GM04503 (cell line): ENCODE results near the gene C6orf89.

Experiments
- DNase-seq: peaks from one replicate; pipeline ENCODE4 v3.0.0-alpha.2; 2012; ENCODE audit warnings: low read depth

Gene C6orf89

GRCh38 chr6:36852481-36853147, 33.1 kb upstream of the C6orf89 start:
- peak; percentile 34 for DNase-seq

DNA sequence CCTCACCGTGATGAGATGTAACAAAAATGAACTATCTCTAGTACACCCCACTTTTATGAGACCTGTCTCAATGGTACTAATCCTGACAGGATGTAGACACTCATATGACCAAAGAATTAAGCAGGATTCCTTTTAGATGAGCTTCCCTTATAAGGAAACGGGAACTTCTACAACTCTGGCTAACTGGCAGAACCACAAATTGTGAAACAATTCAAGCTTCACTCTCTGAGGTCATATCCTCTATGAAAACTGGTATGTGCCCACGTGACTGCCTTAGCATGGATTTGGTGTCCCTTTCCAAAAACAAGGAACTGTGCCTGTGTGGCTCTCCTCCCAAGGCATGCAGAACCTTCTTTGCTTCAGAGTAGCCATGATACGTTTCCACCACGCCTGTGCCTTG, 32.4 kb upstream of the C6orf89 start:
- DNase-seq = peak; percentile 91

GRCh38 chr6:36855750-36856149, 30.0 kb upstream of the C6orf89 start:
- DNase-seq = no peak

DNA sequence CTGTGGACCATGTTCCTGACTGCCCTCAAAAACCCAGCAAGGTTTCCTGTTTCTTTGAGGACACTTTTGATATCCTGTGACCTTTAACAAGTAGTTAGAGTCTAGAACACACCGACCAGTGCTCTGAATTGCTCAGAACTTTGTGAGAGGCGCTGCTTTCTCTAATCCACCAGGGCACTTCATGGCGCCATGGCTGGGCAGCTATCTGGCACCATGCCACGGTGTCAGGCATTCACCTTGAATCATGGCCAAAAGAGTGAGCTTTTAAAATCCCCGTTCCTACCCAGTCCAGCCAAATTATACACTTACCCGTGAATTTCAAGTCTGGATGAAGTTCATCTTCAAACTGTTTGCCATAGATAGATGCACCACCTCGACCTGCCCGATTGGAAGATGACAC, 29.5 kb upstream of the C6orf89 start:
- no peak for DNase-seq

- no peak for DNase-seq
Measured at GRCh38 chr6:36857325-36857724, 28.4 kb upstream of the C6orf89 start.

DNA sequence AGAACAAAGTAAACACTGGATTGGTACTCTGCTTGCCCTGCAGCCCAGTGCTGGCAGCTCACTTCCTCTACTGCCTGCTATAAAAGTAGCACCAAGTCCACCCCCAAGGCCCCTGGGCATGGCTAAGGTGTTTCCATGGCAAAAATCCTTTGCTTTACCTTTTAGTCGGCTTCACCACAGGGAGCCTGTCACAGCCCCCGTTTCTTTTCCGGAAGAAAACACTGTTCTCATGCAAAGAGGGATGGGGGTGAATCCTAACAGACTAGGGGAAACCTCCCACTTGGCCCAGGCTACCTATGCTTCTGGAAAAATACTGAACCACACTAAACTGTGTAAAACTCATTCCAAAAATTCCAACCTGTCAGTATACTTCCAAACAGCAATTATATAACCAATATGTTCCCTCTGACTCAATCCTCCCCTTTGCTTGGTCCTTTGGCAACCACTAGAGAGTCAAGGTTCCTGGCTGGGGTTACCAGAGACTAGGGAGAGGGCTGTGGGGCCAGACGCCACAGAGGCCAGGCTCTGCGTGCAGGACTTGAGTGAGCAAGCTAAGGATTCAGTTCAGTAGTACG, 27.3 kb upstream of the C6orf89 start:
- peak; percentile 45 for DNase-seq

DNA sequence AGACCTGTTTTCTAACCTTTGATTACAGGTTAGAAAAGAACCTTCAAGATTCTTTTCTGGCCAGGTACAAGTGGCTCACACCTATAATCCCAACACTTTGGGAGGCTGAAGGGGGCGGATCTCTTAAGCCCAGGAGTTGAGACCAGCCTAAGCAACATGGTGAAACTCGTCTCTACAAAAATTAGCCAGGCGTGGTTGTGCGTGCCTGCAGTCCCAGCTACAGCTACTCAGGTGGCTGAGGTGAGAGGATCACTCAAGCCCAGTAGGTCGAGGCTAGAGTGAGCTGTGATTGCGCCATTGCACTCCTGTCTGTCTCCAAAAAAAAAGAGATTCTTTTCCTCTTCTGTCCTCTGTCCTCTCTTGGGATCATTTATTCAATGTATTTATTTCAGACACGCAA, 25.6 kb upstream of the C6orf89 start:
- DNase-seq = no peak

GRCh38 chr6:36862164-36862847, 23.4 kb upstream of the C6orf89 start:
- no peak for DNase-seq

DNA sequence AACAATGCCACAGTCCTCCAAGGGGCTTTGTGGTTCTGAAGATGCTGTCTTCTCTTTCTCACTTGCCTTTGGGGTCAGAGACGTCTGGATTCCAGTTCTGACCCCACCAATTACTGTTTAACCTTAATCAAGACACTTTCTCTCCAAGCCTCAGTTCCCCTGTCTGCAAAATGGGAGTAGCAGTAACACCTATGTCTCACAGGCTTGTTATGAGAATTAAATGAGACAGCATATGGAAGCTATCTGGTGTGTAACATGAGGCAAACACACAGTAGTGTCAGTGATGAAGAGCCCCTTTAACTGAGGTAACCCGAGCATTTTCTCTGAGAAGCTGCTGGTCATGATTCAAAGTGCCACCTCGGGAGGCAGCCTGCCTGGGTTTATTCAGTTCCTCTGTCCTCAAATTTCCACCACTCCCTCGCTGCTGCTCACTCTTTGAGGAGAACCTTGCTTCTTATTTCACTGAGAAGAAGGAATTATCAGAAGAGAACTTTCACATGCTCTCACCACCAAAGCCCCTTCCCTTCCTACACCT, 22.8 kb upstream of the C6orf89 start:
- no peak for DNase-seq

GRCh38 chr6:36863670-36864540, 21.8 kb upstream of the C6orf89 start:
- DNase-seq = no peak

GRCh38 chr6:36865835-36866234, 19.9 kb upstream of the C6orf89 start:
- DNase-seq = no peak

- DNase-seq = no peak
Measured at GRCh38 chr6:36867471-36868224, 18.1 kb upstream of the C6orf89 start.

- DNase-seq = no peak
Measured at GRCh38 chr6:36871686-36872085, 14.1 kb upstream of the C6orf89 start.

- DNase-seq = no peak
Measured at GRCh38 chr6:36873115-36873514, 12.6 kb upstream of the C6orf89 start.

DNA sequence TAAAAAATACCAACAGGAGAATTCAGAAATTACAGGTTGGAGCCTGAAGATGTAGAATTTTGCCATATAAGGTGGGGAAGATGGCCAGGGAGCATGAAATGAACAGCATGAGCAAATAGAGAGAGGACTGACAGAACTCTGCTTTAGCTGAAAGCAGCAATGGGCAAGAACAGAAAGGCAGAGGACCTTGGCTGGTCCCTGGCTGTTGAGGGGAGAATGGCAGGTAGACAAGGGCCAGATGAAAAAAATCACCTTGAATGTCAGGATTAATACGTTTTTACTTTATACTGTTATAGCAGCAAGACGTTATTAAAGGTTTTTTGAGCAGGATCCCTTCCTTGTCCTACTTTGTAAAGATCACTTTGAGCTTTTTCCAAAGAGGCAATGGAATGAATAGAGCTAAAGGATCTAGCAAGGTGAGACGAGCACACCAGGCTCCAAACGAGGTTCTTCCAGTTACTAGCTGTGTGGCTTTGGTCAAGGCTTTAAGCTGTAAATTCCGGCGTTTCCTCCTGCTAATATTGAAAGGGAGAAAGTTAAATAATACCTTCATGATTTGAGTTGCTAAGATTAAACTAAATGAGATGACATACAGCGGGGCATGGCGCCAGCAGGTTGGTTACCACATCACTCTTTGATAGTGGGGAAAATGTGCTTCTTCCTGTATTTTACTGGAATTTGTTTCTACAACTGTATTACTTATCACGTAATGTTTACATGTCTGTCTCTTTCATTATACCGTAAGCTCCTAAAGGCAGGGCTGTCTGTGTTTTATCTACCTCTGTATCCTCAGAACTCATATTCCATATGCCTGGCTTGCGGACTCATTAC, 11.9 kb upstream of the C6orf89 start:
- no peak for DNase-seq

GRCh38 chr6:36874443-36875249, 11.1 kb upstream of the C6orf89 start, which contains the start of gene PPIL1:
TSS of gene PPIL1 (minus strand) at chr6:36874803. CDS start at chr6:36874772, 31 bp downstream.
- DNase-seq = peak; percentile 62

- DNase-seq = no peak
Measured at GRCh38 chr6:36875250-36875633, 10.5 kb upstream of the C6orf89 start.

GRCh38 chr6:36884610-36885009, 1.1 kb upstream of the C6orf89 start:
- DNase-seq = no peak

DNA sequence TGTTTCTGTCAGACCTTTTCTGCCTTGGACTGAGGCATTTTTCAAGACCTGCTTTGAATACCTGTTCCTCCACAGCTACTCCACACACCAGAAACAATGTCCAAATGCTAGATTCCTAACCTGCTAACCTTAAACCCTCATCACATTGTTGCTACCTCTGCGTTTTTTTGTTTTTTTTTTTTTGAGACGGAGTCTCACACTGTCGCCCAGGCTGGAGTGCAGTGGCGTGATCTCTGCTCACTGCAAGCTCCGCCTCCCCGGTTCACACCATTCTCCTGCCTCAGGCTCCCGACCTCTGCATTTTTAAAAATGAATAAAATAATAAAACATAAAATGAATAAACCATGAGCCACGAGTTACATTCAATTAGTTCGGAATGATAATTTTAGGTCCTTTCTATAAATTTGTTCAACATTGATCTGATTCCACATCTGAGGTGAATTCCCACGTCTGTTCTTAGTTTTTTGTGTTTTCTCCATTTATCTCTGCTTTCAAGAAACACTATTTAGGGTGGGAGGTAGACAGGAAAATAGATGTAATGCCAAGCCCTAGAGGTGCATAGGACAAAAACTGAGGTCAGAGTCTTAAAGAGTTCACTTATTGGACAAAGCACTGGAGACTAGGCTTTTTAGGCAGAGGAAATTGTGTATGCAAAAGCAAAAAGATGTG, 1.3 kb downstream of the C6orf89 start:
- no peak for DNase-seq
